Muscle of back (tissue), 13 donors: ENCODE data around the gene JAKMIP3. TPM values are rescaled to one million over a fixed set of nuclear protein-coding genes. Genes with fewer than 3 reads are reported as not detected.

Experiments used
- DNase-seq, 3 donors: peaks; one replicate each; pipeline versions ENCODE4 v3.0.0 to v3.0.0-alpha.2; 2013
- long read RNA-seq, 9 donors: transcript quantifications; one replicate each; lab custom pipeline, GENCODE V29; 2026
- polyA plus RNA-seq, 10 donors: library from polyadenylated mRNA; unstranded; fragments of 120-200 nt; gene quantifications; one replicate each; pipeline ENCODE4 v1.2.1, GENCODE V29; 2013; ENCODE audit not compliant: insufficient read length in 10 of 10

JAKMIP3 gene
- polyA plus RNA-seq = 1 to 10 TPM in 1 of 10 donors, under 1 TPM in 9; 0.39 to 1.0 (median 0.55) TPM
- long read RNA-seq, donor 1 = 0 reads
- long read RNA-seq, donor 2 = 0 reads
- long read RNA-seq, donor 3 = 0 reads
- long read RNA-seq, donor 4 = 0 reads
- long read RNA-seq, donor 5 = 0 reads
- long read RNA-seq, donor 6 = 0 reads
- long read RNA-seq, donor 7 = 0 reads
- long read RNA-seq, donor 8 = 0 reads
- long read RNA-seq, donor 9 = 0 reads

DNA sequence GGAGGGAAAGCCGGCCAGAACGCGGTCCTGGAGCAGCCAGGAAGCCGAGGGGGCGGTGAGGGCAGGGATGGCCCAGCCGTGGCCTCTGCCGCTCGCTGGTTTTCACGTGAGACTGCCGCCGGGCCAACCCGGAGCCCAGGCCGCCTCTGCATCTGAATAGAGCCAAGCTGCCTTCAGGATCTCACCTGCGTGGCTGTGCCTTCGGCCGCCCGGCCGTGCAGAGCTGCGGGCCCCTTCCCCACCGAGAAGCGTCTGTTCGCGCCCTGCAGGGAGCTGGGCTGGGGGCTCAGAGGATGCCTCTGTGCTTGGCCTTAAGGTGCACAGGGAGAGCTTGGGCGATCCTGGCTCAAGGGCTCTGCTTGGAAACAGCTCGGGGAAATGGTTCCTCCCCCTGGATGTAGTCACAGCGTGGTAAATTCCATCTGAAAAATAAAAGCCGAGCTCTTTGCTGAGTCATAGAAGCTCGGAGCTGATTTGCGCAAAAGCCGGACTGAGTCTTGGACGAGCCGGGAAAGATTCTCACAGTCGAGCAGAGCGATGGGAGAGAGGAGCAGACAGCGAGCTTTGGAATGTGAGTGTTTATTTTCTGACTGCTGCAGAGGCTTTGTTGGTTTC, at the start of gene JAKMIP3:
TSS of gene JAKMIP3 (plus strand) at position 456 of the 615 bp plus-strand sequence. CDS start 38,863 bp downstream, outside the sequence.
- DNase-seq = peak; percentile 76 to 87 (median 85)

- DNase-seq = no peak
Observed at GRCh38 chr10:132016514-132016913, 49.2 kb upstream of the JAKMIP3 start.

- no peak for DNase-seq
Observed at GRCh38 chr10:132018446-132018845, 47.3 kb upstream of the JAKMIP3 start.

- no peak for DNase-seq
Observed at GRCh38 chr10:132019366-132019765, 46.4 kb upstream of the JAKMIP3 start.

GRCh38 chr10:132020456-132020855, 45.3 kb upstream of the JAKMIP3 start:
- no peak for DNase-seq

DNA sequence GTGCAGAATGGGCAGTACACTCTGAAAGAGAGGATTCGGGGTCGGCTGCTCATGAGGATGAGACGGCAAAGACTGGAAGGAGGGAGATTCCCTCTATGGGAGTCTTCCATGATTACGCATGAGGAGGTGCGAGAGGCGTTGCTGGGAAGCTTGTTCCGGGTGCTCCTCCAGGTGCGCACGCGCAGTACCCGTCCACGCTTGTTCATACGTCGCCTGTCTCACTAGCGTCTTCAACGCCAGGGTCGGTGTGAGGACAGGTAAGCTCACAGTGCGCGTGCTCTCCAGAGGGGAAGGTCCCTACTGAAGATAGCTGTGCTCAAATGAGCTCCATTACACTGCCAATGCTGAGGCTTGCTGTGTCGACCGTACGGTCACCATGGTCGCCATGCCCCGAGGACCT, 44.7 kb upstream of the JAKMIP3 start:
- no peak for DNase-seq

GRCh38 chr10:132021504-132022143, 44.1 kb upstream of the JAKMIP3 start:
- no peak for DNase-seq

- no peak for DNase-seq
Observed at GRCh38 chr10:132022241-132022640, 43.5 kb upstream of the JAKMIP3 start.

GRCh38 chr10:132023092-132023811, 42.5 kb upstream of the JAKMIP3 start:
- peak; percentile 59 to 87 (median 77) for DNase-seq

DNA sequence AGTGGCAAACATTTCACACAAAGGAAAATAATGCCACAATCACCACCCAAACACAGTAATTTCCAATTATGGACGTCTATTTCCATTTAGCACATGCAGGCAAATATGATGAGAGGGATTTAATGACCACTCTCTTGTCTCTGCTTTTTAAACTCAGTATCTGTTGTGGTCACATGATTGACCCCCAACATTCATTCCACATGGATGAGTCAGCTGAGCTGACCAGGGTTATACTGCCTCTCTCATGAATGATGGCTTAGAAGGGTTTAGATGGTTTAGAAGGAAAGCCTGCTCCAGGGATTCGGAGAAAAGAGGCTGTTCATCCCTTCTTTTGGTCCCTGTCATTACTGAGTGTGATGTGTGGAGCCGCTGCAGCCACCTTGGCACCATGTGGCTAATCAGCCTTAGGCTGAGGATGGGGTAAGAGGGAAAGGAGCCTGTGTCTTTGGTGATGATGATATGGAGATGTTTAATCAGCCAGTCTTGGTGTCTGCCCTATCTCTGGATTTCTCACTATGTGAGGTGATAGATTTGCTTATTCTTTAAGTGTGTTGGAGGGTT, 38.2 kb upstream of the JAKMIP3 start:
- DNase-seq = no peak

DNA sequence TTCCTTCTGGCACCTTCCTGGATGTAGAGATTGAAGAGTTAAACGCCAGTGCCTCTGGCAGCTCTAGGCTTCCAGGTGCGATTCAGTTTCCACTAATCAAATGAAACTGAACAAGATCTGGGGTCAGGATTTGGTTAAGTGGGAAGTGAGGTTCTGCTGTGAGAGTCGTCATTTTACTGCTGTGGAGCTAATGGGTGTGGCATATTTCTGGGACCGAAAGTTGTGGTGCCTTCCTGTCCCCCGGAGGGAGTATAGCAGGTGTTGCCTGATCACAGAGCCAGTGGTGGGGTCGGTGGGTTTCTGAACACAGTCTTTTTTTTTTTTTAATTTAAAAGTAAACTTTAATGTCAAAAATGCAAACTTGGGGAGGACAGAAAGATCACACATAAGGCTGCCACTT, 37.0 kb upstream of the JAKMIP3 start:
- no peak for DNase-seq

DNA sequence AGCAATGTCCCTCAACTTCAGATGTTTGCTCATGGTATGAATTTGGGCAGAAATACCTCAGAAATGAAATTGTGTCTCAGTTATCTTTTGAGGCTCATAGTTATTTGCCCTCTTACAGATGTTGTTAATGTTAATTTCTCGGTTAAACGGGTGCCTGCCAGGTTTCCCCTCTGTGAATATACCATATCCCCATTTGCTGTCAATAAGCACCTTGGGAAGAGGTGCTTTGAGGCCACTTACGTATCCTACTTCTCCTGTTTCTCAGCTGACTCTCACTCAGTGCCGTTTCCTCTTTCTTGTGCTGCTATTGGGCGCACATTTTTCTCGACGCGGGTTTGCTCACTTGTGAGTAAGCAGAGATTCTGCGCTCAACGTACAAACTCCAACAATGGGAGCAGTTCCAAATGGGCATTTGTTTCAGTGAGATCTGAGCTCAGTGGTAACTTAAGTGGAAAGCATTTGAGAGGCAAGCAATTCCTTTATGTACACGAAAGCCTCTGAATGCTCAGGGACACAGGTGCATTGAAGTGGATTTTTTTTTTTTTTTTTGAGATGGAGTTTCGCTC, 34.8 kb upstream of the JAKMIP3 start:
- DNase-seq = no peak

DNA sequence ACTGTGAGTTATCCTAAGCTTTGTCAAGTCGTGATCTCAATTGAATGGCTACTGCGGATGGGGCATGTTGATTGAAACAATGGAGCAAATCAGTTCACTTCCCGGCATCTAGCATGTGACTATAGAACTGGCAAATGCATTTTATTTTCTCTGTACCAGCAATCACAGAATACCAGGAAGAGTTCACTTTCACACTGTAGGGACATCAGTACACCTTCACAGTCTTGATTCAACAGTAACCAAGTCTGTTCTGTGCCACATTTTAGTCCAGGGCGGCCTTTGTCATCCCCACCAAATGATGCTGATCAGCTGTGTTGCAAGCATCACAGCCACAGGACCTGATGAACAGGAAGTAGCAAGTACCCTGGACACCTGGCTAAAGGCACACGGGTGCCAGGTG, 32.1 kb upstream of the JAKMIP3 start:
- DNase-seq = no peak

GRCh38 chr10:132035476-132035875, 30.3 kb upstream of the JAKMIP3 start:
- DNase-seq = no peak

GRCh38 chr10:132036153-132036886, 29.4 kb upstream of the JAKMIP3 start:
- DNase-seq = peak; percentile 33 to 72 (median 48)

- peak in 1 of 3 donors; percentile 20 for DNase-seq
Observed at GRCh38 chr10:132036887-132037675, 28.7 kb upstream of the JAKMIP3 start.

DNA sequence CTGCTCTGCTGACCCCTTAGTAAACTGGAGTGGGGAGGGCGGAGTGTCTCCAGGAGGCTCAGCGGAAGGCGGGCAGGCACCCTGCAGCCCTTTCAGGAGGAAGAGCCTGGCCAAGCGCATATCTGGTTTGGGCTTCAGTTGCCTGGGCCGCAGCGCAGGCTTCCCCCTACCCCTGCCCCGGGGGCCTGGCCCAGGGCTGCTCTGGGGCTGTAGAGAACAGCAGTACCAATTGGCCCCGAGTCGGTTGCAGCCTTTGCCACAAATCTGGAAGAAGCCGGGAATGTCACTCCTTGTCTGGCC, 28.1 kb upstream of the JAKMIP3 start:
- peak in 1 of 3 donors; percentile 11 for DNase-seq

GRCh38 chr10:132039371-132039770, 26.4 kb upstream of the JAKMIP3 start:
- no peak for DNase-seq

- DNase-seq = no peak
Observed at GRCh38 chr10:132040046-132040445, 25.7 kb upstream of the JAKMIP3 start.

DNA sequence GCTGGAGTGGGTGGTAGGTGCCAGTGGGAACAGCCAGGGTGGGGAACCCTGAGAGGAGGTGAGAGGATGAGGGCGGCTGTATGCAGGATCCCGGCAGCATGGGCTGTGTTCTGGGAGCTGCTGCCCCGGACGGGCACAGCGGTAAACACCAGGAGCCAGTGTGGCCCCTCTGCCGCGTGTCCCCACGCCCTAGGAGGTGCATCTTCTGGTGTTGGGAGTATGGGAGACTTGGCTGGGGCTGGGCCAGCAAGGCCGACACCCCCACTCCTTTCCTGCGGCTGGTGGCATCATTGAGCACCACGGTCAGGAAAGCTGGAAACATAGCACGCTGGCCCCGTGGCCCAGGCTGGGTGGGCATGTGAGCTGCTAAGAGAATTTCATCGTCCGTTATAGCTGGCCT, 24.4 kb upstream of the JAKMIP3 start:
- DNase-seq = no peak
